IPS-15b (cell line): Measurements from ENCODE around the gene STK32C.
A peak's percentile ranks its signal among the peaks of the same experiment; 100 is the strongest.

Source experiments
- H3K27me3 ChIP-seq: one replicate; pipeline ENCODE4 v1.6.1; 2013; ENCODE audit warnings: low read length; ENCODE audit not compliant: control insufficient read depth, insufficient read depth
- H3K36me3 ChIP-seq: one replicate; pipeline ENCODE4 v1.6.1; 2013; ENCODE audit warnings: low read length; ENCODE audit not compliant: control insufficient read depth, insufficient read depth
- H3K4me1 ChIP-seq: one replicate; pipeline ENCODE4 v1.6.1; 2013; ENCODE audit warnings: mild to moderate bottlenecking, low read length; ENCODE audit not compliant: control insufficient read depth, insufficient read depth
- H3K4me3 ChIP-seq: one replicate; pipeline ENCODE4 v1.5.1; 2013; ENCODE audit warnings: low read depth, low read length
- H3K9ac ChIP-seq: one replicate; pipeline ENCODE4 v1.6.1; 2013; ENCODE audit warnings: low read depth, mild to moderate bottlenecking, low read length
- H3K9me3 ChIP-seq: one replicate; pipeline ENCODE4 v1.6.1; 2013; ENCODE audit warnings: mild to moderate bottlenecking, low read length; ENCODE audit not compliant: control insufficient read depth, insufficient read depth

Gene STK32C

DNA sequence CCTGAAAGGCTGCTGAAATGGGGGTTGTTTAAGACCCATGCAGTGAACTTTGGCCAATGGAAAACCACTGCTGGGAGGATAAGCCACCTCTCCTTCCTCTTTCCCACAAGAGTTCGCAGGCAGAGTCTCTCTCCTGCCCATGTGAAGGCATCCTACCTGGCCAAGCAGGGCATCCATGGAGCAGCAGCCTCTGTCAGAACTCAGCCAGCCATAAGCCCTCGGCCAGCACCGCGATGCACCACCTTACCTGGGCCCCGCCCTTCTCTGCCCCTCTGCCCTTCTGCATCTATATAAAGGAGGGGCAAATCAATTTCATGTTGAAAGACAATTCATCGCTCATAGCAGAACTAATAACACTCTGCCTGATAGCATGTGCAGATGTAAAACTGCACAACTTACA, 6.1 kb upstream of the STK32C start:
- Histone ChIP-seq H3K4me3 (no peak overlapping the region), H3K9me3 (no peaks in the 10 kb centered on the region), H3K4me1 (no peaks in the 10 kb centered on the region), H3K9ac (no peak overlapping the region), H3K27me3 (peaks cover 25% of the 10 kb centered on the region), H3K36me3 (no peaks in the 10 kb centered on the region)

DNA sequence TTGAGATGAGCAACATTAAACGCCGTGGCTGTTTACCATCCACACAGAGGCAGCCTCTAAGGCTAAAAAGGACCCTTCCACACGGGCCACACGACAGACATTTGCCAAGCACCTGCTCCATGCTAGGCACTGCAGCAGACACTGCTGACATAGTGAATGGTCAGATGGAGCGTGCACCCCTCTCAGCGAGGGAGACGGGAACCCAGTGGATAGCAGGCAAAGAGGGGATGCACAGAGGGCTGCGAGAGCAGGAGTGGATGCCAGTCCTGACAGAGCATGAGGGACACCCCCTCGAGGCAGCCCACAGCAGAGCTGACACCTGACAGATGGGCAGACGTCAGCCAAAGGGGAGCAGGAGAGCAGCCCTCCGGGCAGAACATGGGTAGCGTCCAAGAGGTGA, 5.6 kb upstream of the STK32C start:
- H3K4me1 ChIP-seq: no peaks in the 10 kb centered on the region
- no peak overlapping the region for H3K9ac ChIP-seq
- H3K36me3 ChIP-seq: no peaks in the 10 kb centered on the region
- no peaks in the 10 kb centered on the region for H3K9me3 ChIP-seq
- no peak overlapping the region for H3K4me3 ChIP-seq
- peaks cover 27% of the 10 kb centered on the region for H3K27me3 ChIP-seq

DNA sequence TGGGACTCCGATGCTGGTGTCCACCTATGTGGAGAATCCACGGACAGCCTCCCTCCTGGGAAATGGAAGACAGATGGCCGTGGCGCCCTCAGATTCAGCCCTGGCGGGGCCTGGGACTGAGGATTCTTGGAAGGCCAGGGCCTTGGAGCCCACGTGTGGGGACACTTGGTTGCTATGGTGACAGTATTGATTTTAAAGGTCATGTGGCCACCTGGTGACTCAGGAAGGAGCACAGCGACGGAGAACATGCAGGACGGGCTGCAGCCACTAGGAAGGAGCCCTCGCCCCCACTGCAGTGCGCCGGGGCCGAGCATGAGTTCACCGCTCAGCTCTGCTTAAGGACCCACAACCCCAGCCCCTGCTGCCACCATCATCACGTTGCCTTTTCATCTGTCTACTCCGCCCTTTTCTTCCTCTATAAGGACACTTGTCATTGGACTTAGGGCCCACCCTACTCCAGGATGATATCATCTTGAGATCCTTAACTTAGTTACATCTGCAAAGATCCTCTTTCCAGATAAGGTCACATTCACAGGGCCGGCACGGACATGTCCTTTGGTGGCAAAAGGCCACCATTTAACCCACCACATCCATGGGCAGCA, 3.7 kb upstream of the STK32C start:
- no peaks in the 10 kb centered on the region for H3K36me3 ChIP-seq
- no peak overlapping the region for H3K9ac ChIP-seq
- peaks cover 32% of the 10 kb centered on the region for H3K27me3 ChIP-seq
- no peak overlapping the region for H3K4me3 ChIP-seq
- no peaks in the 10 kb centered on the region for H3K9me3 ChIP-seq
- H3K4me1 ChIP-seq: no peaks in the 10 kb centered on the region

DNA sequence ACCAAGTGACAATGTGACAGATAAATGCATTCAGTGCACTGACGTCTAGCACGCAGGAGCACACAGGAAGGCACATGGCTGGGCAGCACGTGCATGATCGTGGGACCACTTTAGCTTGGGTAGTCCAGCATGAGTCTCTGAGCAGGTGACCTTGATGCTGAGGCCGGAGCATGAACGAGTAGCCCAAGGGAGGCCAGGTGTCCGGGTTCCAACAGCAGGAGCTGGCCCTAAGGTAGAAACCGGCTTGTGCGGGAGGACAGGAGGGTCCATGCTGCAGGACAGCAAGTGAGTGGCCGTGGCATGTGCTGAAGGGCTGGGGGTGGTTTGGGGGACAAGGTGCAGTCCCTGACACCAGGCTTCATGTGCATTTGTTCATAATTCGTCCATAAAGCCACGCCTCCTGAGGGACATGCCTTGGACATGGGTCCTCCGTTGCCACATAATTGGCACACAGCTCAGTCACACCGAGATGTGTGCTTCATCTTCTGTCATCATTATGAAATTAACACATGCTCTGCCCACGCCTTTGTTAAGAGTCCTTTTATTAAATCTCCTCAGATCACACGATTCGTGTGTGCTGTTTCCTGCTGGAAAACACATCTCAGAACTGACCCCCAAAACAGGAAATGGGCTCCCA, 3.1 kb upstream of the STK32C start:
- Histone ChIP-seq H3K9ac (no peak overlapping the region), H3K4me3 (no peak overlapping the region), H3K27me3 (peaks cover 38% of the 10 kb centered on the region), H3K36me3 (no peaks in the 10 kb centered on the region), H3K9me3 (no peaks in the 10 kb centered on the region), H3K4me1 (no peaks in the 10 kb centered on the region)

DNA sequence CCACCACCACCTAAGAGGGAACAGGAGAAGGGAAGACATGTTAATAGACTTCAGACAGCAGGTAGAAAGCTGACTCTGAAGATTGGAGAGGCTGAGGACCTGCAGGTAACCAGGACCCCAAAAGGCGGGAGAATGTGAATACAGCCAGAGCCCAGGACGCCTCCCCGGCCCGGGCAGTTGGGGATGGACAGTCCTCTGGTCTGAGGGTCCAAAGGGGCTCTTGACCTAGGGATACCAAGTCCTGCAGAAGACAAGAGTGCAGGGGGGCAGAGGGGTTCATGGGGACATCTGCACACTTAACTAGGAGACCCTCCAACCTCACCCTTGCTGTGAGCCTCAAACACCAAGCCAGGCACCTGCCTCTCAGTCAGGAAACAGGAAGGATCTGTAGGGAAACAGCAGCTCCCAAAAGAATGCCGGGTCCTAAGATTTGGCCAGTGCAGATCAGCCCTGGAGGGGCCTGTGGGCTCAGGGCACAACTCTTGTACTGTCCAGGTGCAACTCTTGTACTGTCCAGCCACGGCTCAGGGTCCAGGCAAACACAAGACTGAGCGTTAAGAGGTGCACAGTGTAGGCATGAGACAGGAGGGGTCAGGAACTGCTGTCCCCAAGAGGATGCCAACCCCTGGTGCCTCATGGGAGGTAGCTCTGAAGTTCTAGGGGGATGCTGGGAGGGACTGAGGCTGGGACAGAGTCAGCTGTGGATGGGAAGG, 2.3 kb upstream of the STK32C start:
- Histone ChIP-seq H3K36me3 (no peaks in the 10 kb centered on the region), H3K4me3 (no peak overlapping the region), H3K4me1 (no peaks in the 10 kb centered on the region), H3K9ac (no peak overlapping the region), H3K27me3 (peaks cover 38% of the 10 kb centered on the region), H3K9me3 (no peaks in the 10 kb centered on the region)

DNA sequence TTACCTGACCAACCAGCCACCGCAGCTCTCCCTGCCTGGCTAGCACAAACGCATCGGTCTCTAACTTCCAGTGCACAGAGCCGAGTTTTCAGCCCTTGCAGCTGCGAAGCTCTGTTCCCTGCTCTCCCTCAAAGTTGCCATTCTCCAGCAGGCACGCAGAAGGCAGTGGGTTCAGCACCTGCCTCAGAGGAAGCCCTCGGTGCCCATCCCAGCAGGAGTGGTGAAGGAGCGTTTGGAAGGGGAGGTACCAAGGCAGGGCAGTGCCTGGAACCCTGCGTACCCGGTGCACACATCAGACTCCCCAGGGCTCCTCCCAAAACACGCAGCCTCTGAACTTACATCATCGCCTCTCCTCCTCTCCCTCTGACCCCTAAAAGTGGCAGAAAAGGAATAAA, 1.7 kb upstream of the STK32C start:
- no peaks in the 10 kb centered on the region for H3K4me1 ChIP-seq
- no peaks in the 10 kb centered on the region for H3K9me3 ChIP-seq
- peaks cover 38% of the 10 kb centered on the region for H3K27me3 ChIP-seq

DNA sequence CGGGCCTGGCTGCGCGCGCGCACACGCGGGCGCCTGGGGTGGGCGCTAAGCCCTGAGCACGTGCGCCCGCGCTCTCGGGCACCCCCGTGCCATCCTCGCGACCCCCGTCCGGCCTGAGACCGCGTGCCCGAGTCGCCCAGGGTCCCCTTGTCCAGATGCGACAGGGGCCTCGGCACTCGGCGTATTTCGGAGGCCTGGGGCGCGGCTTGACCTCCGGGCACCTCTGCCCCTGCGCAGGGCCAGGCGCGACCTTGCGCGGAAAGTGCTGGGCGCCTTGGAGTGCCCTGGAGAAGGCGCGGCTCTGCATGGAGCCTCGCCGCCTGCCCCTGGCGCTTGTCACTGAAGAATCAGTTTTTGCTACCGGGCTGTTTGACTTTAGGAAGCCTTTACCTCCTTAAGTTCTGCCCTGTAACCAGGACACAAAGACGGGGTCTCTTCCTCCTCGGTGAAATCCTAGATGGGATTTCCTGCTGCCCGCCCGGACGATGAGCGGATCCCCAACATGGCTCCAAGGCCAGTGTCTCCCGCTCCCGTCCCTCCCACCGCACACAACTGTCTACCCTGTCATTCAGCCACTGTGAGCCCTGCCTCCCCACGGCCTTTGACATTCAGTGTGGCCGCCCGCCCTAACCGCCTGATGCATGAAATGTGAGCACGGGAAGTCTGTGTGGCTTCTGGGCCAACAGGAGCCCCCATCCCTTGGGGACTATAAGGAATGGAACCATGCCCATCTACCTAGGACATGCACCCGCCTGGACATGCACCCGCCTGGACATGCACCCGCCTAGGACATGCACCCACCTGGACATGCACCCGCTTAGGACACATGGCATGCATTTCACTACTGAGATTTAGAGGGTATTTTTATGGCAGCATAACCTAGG, 1.1 kb upstream of the STK32C start:
- peaks cover 38% of the 10 kb centered on the region for H3K27me3 ChIP-seq
- no peaks in the 10 kb centered on the region for H3K4me1 ChIP-seq
- no peaks in the 10 kb centered on the region for H3K9me3 ChIP-seq
- no peaks in the 10 kb centered on the region for H3K36me3 ChIP-seq
- H3K4me3 ChIP-seq: peak overlapping the region; percentile 66
- no peak overlapping the region for H3K9ac ChIP-seq

More for the DNA sequence above, 1.7 kb upstream of the STK32C start:
- H3K9ac ChIP-seq: no peak overlapping the region
- H3K36me3 ChIP-seq: no peaks in the 10 kb centered on the region
- no peak overlapping the region for H3K4me3 ChIP-seq

DNA sequence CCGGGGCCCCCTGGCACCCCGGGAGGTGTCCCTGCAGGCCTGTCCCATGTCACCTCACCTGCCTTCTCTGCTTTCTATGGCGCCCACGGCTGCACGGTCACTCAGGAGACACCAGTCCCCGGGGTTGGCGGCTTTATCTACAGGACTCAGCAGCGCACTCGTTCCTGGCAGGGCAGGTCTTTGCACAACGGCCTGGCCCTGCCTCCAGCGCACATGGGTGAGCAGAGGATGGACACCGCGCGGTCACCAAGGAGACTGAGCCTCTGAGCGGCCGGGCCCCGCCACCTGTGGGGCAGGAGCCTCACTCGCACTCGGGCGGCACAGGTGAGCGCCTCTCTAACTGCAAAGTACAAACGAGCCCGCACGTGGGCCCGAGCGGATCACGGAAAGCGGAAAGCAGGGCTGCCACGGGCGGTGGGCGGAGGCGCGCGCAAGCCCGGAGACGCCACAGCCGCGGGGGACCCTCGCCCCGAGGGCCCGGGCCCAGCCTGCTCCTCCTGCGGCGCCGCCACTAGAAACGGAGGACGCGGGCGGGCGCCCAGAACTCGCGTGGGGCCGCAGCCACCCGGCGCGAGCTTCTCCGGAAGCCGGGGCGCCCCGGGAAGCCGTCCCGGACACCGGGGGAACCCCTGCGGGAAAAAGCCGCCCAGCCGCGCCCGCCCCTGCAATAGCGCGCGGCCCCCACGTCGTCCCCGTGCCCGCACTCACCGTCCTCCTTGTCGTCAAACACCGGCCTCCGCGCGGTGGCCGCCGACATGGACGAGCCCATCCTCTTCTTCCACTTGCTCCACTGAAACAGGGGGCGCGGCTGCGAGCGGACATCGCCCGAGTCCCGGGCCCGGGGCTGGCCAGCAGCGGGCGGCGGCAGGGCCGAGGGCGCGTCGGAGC, 642 bp downstream of the STK32C start:
- Histone ChIP-seq H3K4me3 (peak overlapping the region; percentile 43), H3K9ac (no peak overlapping the region), H3K27me3 (peaks cover 36% of the 10 kb centered on the region), H3K36me3 (no peaks in the 10 kb centered on the region), H3K4me1 (no peaks in the 10 kb centered on the region), H3K9me3 (no peaks in the 10 kb centered on the region)

DNA sequence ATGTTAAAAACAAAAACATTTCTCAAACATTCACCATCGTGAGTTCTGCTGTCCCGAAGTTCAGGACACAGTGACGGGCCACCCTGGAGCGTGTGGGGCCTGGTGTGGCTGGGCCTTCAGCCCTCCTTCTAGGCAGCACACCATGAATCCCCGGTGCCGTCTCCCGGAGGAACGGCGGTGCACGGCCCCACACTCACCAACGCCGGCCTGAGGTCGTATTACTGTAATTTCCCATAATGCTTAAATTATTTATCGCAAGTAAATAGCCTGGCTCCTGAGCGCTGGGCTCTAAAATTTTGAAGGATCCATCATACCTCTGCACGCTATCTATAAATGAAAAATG, 1.4 kb downstream of the STK32C start:
- Histone ChIP-seq H3K36me3 (no peaks in the 10 kb centered on the region), H3K4me3 (no peak overlapping the region), H3K27me3 (peaks cover 36% of the 10 kb centered on the region), H3K9me3 (no peaks in the 10 kb centered on the region), H3K9ac (no peak overlapping the region), H3K4me1 (no peaks in the 10 kb centered on the region)

DNA sequence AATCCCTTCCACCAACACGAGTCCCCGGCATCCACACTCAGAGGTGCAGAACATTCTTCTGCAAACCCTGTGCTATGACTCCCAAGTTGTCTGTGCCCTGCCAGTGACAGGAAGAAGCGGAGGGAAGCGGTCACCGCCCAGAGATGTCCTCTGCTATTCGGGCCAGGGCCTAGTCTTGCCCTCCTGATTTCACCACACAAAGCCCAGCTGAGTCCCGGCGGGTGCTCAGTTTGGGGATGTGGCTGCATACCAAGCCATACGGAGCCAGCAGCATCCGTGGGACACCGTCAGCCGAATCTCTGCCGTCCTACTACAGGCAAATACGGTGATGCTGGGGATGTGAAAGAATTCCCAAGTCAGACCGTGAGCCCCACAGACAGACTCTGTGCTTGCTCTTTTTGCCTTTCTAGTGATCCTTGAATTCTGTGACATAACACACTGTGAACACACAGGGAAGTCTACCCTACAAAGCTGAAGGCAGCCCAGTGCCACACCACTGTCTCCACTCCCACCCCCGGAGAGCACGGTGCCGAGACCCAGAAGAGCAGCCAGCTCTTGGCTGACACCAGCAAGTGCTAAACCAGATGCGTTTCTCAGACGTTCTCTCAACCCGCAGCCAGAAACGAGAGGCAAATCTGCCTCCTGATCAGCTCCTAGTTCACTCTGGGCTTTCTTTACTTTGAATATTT, 2.0 kb downstream of the STK32C start:
- H3K36me3 ChIP-seq: no peaks in the 10 kb centered on the region
- no peaks in the 10 kb centered on the region for H3K4me1 ChIP-seq
- H3K4me3 ChIP-seq: no peak overlapping the region
- H3K9me3 ChIP-seq: no peaks in the 10 kb centered on the region
- H3K9ac ChIP-seq: no peak overlapping the region
- H3K27me3 ChIP-seq: peaks cover 32% of the 10 kb centered on the region
